OCI-LY3 (cell line): ENCODE results near the gene TBPL1.

Experiments
- H2AFZ ChIP-seq: fragments of 200-600, 300-600 bp; shearing (Covaris generic); 2 replicates; pipeline ENCODE4 v1.6.0; 2014; ENCODE audit warnings: antibody characterized with exemption, low read depth, low read length
- H3K27ac ChIP-seq: fragments of 200-600, 300-600 bp; sonication (generic); 2 replicates; pipeline ENCODE4 v1.5.1; 2014; ENCODE audit warnings: mild to moderate bottlenecking, low read length, moderate library complexity, mixed read lengths
- H3K27me3 ChIP-seq: fragments of 200-600, 300-600 bp; sonication (generic); 2 replicates; pipeline ENCODE4 v1.6.1; 2014; ENCODE audit warnings: low read depth, low read length, mixed read lengths
- H3K36me3 ChIP-seq: fragments of 200-600, 300-600 bp; sonication (generic); replicated peaks from 2 replicates; pipeline ENCODE3; 2014; ENCODE audit warnings: low read depth, low read length, mixed read lengths
- H3K4me1 ChIP-seq: fragments of 300-600, 200-600 bp; sonication (generic); 2 replicates; pipeline ENCODE4 v1.6.1; 2014; ENCODE audit warnings: low read length, mixed read lengths
- H3K4me2 ChIP-seq: fragments of 200-600, 300-600 bp; sonication (generic); 2 replicates; pipeline ENCODE4 v1.6.1; 2014; ENCODE audit warnings: low read length, mixed read lengths
- H3K4me3 ChIP-seq: fragments of 300-600, 200-600 bp; sonication (generic); 2 replicates; pipeline ENCODE4 v1.5.1; 2014; ENCODE audit warnings: antibody characterized with exemption, mild to moderate bottlenecking, low read length, moderate library complexity
- H3K79me2 ChIP-seq: fragments of 300-600, 200-600 bp; shearing (Covaris generic); 2 replicates; pipeline ENCODE4 v1.6.1; 2014; ENCODE audit warnings: mild to moderate bottlenecking, low read length, mixed read lengths
- H3K9ac ChIP-seq: fragments of 300-600, 200-600 bp; shearing (Covaris generic); 2 replicates; pipeline ENCODE4 v1.6.0; 2014; ENCODE audit warnings: mild to moderate bottlenecking, low read length, moderate library complexity
- H3K9me3 ChIP-seq: fragments of 200-600, 300-600 bp; shearing (Covaris generic); 2 replicates; pipeline ENCODE4 v1.6.1; 2014; ENCODE audit warnings: low read length, mixed read lengths; ENCODE audit not compliant: insufficient read depth
- H4K20me1 ChIP-seq: fragments of 200-600, 300-600 bp; sonication (generic); 2 replicates; pipeline ENCODE4 v1.6.1; 2016; ENCODE audit warnings: low read length, mixed read lengths; ENCODE audit not compliant: insufficient read depth
- EZH2phosphoT487 ChIP-seq: fragments of 200-600 bp; shearing (Covaris generic); IDR thresholded peaks from 2 replicates; pipeline ENCODE4 v1.6.1; 2018; ENCODE audit warnings: antibody characterized with exemption, mixed run types, low read depth
- TF ChIP-seq, protein P1 (sequence below): fragments of 200-600, 300-600 bp; sonication (generic); IDR thresholded peaks from 2 replicates; pipeline ENCODE4 v1.5.1; 2014; ENCODE audit warnings: antibody characterized with exemption, low read length, low read depth

TBPL1 gene

DNA sequence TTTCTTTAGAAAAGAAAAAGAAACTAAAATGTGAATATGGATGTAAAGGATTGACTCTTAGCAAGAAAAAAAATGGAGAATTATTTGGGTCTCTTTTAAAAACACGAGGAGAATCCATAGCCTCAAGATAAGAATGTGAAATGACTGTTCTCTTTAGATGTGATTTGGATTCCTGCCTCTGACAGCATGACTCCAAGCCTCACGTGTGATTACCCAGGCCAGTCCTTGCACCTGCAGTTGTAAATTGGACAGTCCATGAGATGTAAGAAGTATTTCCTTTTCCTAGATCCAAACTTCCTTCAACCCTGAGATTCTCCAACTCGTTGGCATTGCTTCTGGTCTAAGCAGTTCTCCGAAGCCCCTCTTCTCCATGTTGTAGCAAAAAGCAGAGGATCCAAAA is 67.5 kb downstream of the TBPL1 start:
- no peaks in the 10 kb centered on the region for H3K4me1 ChIP-seq
- H3K79me2 ChIP-seq = no peaks in the 10 kb centered on the region
- H3K4me2 ChIP-seq = no peak overlapping the region
- TF ChIP-seq, protein P1, sequence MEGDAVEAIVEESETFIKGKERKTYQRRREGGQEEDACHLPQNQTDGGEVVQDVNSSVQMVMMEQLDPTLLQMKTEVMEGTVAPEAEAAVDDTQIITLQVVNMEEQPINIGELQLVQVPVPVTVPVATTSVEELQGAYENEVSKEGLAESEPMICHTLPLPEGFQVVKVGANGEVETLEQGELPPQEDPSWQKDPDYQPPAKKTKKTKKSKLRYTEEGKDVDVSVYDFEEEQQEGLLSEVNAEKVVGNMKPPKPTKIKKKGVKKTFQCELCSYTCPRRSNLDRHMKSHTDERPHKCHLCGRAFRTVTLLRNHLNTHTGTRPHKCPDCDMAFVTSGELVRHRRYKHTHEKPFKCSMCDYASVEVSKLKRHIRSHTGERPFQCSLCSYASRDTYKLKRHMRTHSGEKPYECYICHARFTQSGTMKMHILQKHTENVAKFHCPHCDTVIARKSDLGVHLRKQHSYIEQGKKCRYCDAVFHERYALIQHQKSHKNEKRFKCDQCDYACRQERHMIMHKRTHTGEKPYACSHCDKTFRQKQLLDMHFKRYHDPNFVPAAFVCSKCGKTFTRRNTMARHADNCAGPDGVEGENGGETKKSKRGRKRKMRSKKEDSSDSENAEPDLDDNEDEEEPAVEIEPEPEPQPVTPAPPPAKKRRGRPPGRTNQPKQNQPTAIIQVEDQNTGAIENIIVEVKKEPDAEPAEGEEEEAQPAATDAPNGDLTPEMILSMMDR = no peak
- TF ChIP-seq EZH2phosphoT487 = no peak
- H3K36me3 ChIP-seq = no peaks in the 10 kb centered on the region
- H3K4me3 ChIP-seq = no peak overlapping the region
- H3K27ac ChIP-seq = no peak overlapping the region
- H3K9ac ChIP-seq = no peak overlapping the region
- no peaks in the 10 kb centered on the region for H4K20me1 ChIP-seq
- no peak overlapping the region for H2AFZ ChIP-seq
- no peaks in the 10 kb centered on the region for H3K9me3 ChIP-seq
- no peaks in the 10 kb centered on the region for H3K27me3 ChIP-seq

GRCh38 chr6:134020968-134021367 is 67.9 kb downstream of the TBPL1 start:
- H2AFZ ChIP-seq = no peak overlapping the region
- no peak overlapping the region for H3K27ac ChIP-seq
- no peaks in the 10 kb centered on the region for H3K27me3 ChIP-seq
- TF ChIP-seq, protein P1 = no peak
- TF ChIP-seq EZH2phosphoT487 = no peak
- no peak overlapping the region for H3K4me2 ChIP-seq
- H4K20me1 ChIP-seq = no peaks in the 10 kb centered on the region
- no peaks in the 10 kb centered on the region for H3K36me3 ChIP-seq
- no peak overlapping the region for H3K4me3 ChIP-seq
- H3K4me1 ChIP-seq = no peaks in the 10 kb centered on the region
- H3K9me3 ChIP-seq = no peaks in the 10 kb centered on the region
- no peaks in the 10 kb centered on the region for H3K79me2 ChIP-seq
- H3K9ac ChIP-seq = no peak overlapping the region

DNA sequence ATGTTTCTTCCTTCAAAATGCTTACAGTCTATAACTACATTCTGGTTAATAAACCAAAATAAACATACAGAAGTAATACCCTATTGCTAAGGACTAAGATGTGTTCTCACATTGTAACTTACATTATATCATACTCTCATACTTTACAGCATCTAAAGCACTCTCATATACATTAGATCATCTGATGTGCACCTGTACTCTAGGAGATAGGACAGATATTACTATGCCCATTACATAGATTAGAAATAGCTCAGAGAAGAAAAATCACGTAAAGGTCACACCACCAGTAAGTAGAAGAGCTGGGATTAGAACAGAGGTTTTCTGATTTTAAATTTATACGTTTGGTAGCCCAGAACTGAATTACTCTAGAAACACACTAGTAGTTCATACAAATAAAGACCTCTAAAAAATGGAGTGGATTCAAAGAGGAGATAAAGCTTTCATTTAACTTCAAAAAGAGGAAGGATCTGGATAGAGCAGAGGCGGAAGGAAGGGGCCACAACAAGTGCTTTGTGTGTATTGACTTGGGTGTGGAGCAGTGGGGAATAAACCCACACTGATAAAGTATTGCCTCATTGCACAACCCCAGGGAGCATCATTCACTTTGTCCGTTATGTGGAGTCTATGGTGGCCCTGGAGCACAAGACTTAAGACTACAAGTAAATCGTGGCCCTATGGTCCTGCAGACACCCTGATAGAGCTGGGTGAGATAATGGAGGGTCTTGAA is 68.5 kb downstream of the TBPL1 start:
- no peak overlapping the region for H3K9ac ChIP-seq
- no peaks in the 10 kb centered on the region for H3K4me1 ChIP-seq
- H3K79me2 ChIP-seq = no peaks in the 10 kb centered on the region
- no peak overlapping the region for H2AFZ ChIP-seq
- no peak overlapping the region for H3K27ac ChIP-seq
- no peaks in the 10 kb centered on the region for H3K27me3 ChIP-seq
- H3K9me3 ChIP-seq = no peaks in the 10 kb centered on the region
- no peak overlapping the region for H3K4me3 ChIP-seq
- no peaks in the 10 kb centered on the region for H3K36me3 ChIP-seq
- TF ChIP-seq, protein P1 = no peak
- TF ChIP-seq EZH2phosphoT487 = no peak
- no peak overlapping the region for H3K4me2 ChIP-seq
- H4K20me1 ChIP-seq = no peaks in the 10 kb centered on the region

DNA sequence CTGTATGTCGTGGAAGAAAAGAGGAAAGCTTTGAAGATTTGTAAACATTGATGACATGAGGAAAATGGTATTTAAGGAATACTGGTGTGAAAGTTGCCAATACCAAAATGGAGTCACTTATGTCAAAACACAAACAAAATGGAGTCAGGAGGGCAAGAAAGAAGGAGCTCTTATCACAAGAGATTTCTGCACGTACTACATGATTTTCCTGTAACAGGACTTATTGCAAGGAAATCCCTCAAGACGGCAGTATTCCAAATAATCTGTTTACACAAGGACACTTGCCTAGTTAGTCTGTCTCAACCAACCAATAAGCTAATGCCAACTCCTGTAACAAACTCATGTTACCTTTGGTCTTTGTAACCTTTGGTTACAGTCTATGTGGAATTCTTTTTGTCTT is 69.6 kb downstream of the TBPL1 start:
- H3K9me3 ChIP-seq = no peaks in the 10 kb centered on the region
- H3K36me3 ChIP-seq = no peaks in the 10 kb centered on the region
- H3K4me3 ChIP-seq = no peak overlapping the region
- no peak overlapping the region for H3K9ac ChIP-seq
- H3K27ac ChIP-seq = no peak overlapping the region
- H3K79me2 ChIP-seq = no peaks in the 10 kb centered on the region
- H3K27me3 ChIP-seq = no peaks in the 10 kb centered on the region
- H3K4me1 ChIP-seq = no peaks in the 10 kb centered on the region
- no peak overlapping the region for H3K4me2 ChIP-seq
- H4K20me1 ChIP-seq = no peaks in the 10 kb centered on the region
- no peak overlapping the region for H2AFZ ChIP-seq
- TF ChIP-seq, protein P1 = no peak
- no peak for TF ChIP-seq EZH2phosphoT487
